Measurements from ENCODE around the gene RETREG1. TPM values are rescaled to one million over a fixed set of nuclear protein-coding genes. Genes with fewer than 3 reads are reported as not detected.

RETREG1 gene
- total RNA-seq, 1 experiment from 2014 or later: 5.1 TPM

DNA sequence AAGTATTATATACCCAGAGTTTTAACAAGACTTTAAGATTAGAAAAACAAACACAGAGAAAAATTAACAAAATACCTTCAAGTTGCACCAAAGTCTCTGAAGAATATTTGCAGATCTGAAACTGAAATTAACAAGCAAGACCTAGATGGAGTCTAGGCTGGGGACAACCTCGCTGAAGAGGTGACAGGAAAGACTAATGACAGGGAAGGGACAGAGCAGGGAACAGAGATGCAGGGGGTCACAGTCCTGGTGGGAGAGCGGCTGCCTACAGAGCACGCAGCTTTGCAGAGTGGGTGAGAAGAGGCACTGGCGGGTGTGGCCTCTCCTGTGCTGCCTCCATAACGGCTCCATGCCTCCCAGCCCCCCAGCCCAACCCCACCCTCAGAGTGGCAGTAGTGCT is 13.5 kb downstream of the RETREG1 start:
- no TSS peak for BruUV-seq (replicated peaks)
- H3K4me1 ChIP-seq (ENCODE audit: insufficient read depth, low read length, poor library complexity, severe bottlenecking): no peaks in the 10 kb centered on the region

DNA sequence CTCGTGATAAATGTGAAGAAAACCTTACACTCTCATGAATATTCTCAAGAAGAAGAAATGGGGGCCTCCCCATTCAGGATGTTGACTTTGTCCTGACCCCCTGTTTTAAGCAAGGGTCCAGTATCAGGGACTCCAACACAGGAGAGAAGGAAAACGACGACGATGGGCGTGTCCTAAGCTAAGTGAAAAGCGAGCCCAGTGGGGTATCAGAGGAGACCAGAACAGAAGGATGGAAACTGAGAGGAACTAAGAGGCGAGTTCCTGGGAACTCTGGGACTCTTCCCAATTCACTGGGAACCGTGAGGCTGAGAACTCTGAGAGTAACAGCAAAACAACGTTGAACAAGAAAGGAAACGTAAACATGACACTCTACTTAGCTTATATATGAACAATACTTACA is 14.6 kb downstream of the RETREG1 start:
- Histone ChIP-seq H3K4me1 (ENCODE audit: insufficient read depth, low read length, poor library complexity, severe bottlenecking) (no peaks in the 10 kb centered on the region), H3K27ac (ENCODE audit: low read depth, low read length, poor library complexity, severe bottlenecking) (no peak overlapping the region), H3K27me3 (replicated peaks; ENCODE audit: insufficient read depth, low read depth, low read length, poor library complexity) (no peaks in the 10 kb centered on the region), H3K36me3 (ENCODE audit: insufficient read depth, low read length, poor library complexity, severe bottlenecking) (no peaks in the 10 kb centered on the region), H3K9me3 (ENCODE audit: low read depth, low read length, poor library complexity, severe bottlenecking) (no peaks in the 10 kb centered on the region), H3K4me3 (ENCODE audit: low read depth, low read length, poor library complexity, severe bottlenecking) (no peak overlapping the region)
- TF ChIP-seq CTCF (conservative IDR thresholded peaks at IDR 0.05; ENCODE audit: low read depth, low read length) (no peak), EZH2 (IDR thresholded peaks at IDR 0.05; ENCODE audit: borderline replicate concordance, low read depth, low read length, poor library complexity, severe bottlenecking) (no peak)
- CTCF ChIA-PET: no interaction called here
- DNase-seq (ENCODE audit: low spot score): no peak
- POLR2A ChIA-PET (ENCODE audit: low non-redundant PET): no interaction called here
- intact Hi-C loops (cut with micrococcal nuclease; ENCODE audit: unreplicated experiment): no loop called here
- BruUV-seq (replicated peaks): no TSS peak

More for the DNA sequence above, 13.5 kb downstream of the RETREG1 start:
- H3K36me3 ChIP-seq (ENCODE audit: insufficient read depth, low read length, poor library complexity, severe bottlenecking): no peaks in the 10 kb centered on the region
- no peak overlapping the region for H3K4me3 ChIP-seq (ENCODE audit: low read depth, low read length, poor library complexity, severe bottlenecking)
- CTCF ChIA-PET: no interaction called here
- H3K27me3 ChIP-seq (replicated peaks; ENCODE audit: insufficient read depth, low read depth, low read length, poor library complexity): no peaks in the 10 kb centered on the region
- intact Hi-C loops (cut with micrococcal nuclease; ENCODE audit: unreplicated experiment): no loop called here
- DNase-seq (ENCODE audit: low spot score): no peak
- H3K9me3 ChIP-seq (ENCODE audit: low read depth, low read length, poor library complexity, severe bottlenecking): no peaks in the 10 kb centered on the region
- H3K27ac ChIP-seq (ENCODE audit: low read depth, low read length, poor library complexity, severe bottlenecking): no peak overlapping the region
- TF ChIP-seq EZH2 (IDR thresholded peaks at IDR 0.05; ENCODE audit: borderline replicate concordance, low read depth, low read length, poor library complexity, severe bottlenecking) (no peak), CTCF (conservative IDR thresholded peaks at IDR 0.05; ENCODE audit: low read depth, low read length) (no peak)
- POLR2A ChIA-PET (ENCODE audit: low non-redundant PET): no interaction called here

GRCh38 chr5:16600946-16601345 is 15.9 kb downstream of the RETREG1 start:
- H3K4me3 ChIP-seq (ENCODE audit: low read depth, low read length, poor library complexity, severe bottlenecking): no peak overlapping the region
- no peaks in the 10 kb centered on the region for H3K36me3 ChIP-seq (ENCODE audit: insufficient read depth, low read length, poor library complexity, severe bottlenecking)
- no peak for DNase-seq (ENCODE audit: low spot score)
- CTCF ChIA-PET: no interaction called here
- no peaks in the 10 kb centered on the region for H3K4me1 ChIP-seq (ENCODE audit: insufficient read depth, low read length, poor library complexity, severe bottlenecking)
- no peaks in the 10 kb centered on the region for H3K9me3 ChIP-seq (ENCODE audit: low read depth, low read length, poor library complexity, severe bottlenecking)
- intact Hi-C loops (cut with micrococcal nuclease; ENCODE audit: unreplicated experiment): no loop called here
- POLR2A ChIA-PET (ENCODE audit: low non-redundant PET): interaction anchor here (0.7 kb wide), 1 partner anchor 112 kb away, joined by 4 read pairs; no protein-coding TSS in a partner anchor
- no TSS peak for BruUV-seq (replicated peaks)
- H3K27me3 ChIP-seq (replicated peaks; ENCODE audit: insufficient read depth, low read depth, low read length, poor library complexity): no peaks in the 10 kb centered on the region
- H3K27ac ChIP-seq (ENCODE audit: low read depth, low read length, poor library complexity, severe bottlenecking): no peak overlapping the region
- TF ChIP-seq CTCF (conservative IDR thresholded peaks at IDR 0.05; ENCODE audit: low read depth, low read length) (no peak), EZH2 (IDR thresholded peaks at IDR 0.05; ENCODE audit: borderline replicate concordance, low read depth, low read length, poor library complexity, severe bottlenecking) (no peak)
